Measurements from ENCODE around the gene ODAD4.
A peak's percentile ranks its signal among the peaks of the same experiment; 100 is the strongest.

Gene ODAD4

DNA sequence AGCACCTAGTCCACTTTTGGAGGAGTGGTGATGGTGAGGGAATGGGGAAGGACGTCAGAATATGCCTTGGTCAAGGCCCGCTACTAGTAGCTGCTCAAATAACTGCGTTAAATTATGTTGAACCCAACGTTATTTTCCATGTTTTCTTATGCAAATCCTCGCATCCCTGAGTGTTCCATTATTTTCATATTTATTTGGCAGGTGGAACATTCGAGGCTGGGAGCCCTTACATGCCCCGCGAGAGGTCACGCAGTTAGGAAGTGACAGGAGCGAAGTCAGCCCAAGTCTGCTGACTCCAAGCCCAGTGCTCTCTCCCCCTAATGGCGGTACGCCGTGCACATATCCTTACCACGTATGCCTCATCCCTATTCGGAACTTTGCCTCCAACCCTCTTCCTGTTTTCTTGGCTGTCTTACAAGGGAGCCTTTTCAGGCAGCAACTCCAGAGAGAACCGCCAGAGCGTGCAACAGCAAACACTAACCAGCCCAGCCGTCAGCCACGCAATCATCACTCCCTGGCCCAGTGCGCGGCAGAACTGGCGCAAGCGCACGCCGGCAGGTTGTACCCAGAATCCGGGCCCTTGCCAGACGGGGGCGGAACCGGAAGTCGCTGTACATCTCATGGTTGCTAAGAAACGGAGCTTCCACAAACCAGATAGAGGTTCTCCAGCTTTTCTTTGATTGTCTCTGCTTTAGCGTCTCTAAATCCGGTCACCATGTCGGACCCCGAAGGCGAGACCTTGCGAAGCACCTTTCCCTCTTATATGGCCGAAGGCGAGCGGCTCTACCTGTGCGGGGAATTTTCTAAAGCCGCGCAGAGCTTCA, at the start of gene ODAD4:
TSS of gene ODAD4 (plus strand) at position 609 of the 824 bp plus-strand sequence. CDS start at position 716, 107 bp downstream.
- DNase-seq (ENCODE audit: low read depth in 1 of 2, low spot score in 1 of 2), result peak; percentile 89 to 92

DNA sequence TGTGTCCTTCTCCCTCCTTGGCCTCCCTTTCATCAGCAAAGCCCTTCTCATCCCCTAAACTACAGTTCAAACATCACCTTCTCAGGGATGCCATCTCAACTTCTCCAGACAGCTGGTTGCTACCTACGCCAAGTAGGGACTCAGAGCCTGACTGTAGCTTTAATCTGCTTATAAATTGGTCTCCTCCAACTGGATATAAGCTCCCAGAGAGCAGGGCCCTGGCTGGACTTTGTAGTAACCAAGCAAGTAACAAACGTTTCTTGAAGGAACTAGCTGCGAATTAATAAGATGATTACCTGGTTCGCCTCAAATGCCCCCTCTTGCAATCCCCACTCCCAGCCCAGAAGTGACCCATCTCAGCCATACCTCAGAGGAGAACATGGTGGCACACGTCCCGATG, 47.7 kb upstream of the ODAD4 start:
- DNase-seq (ENCODE audit: low read depth in 1 of 2, low spot score in 1 of 2), result no peak

DNA sequence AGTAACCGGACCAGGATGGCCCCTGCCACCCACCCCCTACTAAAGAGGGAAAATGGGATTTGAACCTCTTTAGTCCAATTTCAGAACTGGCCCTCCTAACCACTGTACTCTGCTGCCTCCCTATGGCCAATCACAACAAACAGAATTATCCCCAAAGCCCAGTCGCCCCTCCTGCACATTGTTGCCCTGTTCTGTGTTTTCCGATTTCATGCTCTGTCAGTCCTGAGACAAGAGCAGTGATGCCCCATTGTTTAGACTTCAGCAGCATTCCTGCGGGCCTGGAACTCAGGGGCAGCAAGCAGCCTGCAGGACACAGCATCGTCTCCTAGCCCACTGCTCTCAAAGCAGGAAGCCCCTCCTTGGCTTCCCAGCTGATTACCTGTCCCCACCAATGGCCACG, 44.7 kb upstream of the ODAD4 start:
- DNase-seq (ENCODE audit: low read depth in 1 of 2, low spot score in 1 of 2), result no peak

- no peak for DNase-seq (ENCODE audit: low read depth in 1 of 2, low spot score in 1 of 2)
These were observed 42.0 kb upstream of the ODAD4 start for GRCh38 chr17:41888332-41888965.

- DNase-seq (ENCODE audit: low read depth in 1 of 2, low spot score in 1 of 2), result no peak
These were observed 39.0 kb upstream of the ODAD4 start for GRCh38 chr17:41891135-41892020.

DNA sequence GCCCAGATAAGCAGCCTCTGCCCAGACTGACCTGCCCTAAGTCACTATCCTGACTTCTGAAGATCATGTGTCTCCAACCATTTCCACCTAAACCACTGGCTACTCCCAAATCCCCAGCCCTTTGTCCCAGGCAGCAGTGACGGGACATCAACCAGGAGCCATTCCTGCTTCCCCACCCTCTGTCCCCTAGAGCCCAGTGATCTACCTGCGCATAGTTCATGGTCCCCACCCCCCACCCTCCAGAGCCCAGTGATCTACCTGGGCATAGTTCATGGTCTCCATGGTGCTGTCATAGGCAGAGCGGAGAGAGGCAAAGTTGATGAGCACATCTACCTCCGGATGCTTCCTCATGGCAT, 38.4 kb upstream of the ODAD4 start:
- no peak for DNase-seq (ENCODE audit: low read depth in 1 of 2, low spot score in 1 of 2)

DNA sequence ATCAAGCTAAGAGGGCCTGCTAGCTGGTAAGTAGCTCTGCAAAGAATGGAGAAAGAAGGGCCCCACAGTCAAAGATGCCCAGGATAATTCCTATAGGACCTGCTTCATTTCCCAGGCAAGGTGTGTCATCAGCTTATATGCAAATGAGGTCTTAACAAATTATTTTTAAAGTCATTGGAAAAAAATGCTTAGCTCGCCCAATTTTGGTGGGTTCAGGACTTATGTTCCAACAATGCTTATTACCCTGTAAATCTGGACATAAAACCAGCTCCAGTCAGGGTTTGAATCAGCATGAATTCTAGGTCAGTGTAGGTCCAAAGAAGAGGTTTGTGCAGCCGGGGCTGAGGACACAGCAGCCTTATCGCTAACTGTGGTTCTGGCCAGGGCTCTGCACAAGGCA, 37.0 kb upstream of the ODAD4 start:
- no peak for DNase-seq (ENCODE audit: low read depth in 1 of 2, low spot score in 1 of 2)

DNA sequence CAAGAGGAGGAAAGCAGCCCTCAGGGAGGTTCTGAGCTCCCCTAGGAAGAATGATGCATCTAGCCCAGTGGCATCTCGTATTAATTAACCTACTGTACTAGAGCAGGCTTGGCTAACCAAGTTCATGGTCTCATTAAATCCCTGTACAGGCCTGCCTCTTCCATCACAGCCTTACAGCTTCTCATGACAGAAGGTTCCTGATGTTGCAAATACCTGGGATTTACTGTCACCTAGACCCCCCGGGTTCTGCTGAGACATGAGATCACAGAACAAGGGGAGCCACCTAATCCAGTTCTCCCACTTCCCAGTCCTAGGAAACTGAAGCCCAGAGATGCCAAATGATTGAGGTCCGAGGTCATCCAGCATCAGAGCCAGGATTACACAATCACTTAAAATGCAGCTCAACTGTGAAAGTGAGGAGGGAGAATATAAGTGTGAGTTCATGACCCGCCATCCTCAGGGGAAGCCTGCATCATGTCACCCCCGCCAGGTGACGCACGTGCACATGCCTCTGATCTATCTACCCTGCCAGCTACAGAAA, 35.6 kb upstream of the ODAD4 start:
- DNase-seq (ENCODE audit: low read depth in 1 of 2, low spot score in 1 of 2), result no peak

DNA sequence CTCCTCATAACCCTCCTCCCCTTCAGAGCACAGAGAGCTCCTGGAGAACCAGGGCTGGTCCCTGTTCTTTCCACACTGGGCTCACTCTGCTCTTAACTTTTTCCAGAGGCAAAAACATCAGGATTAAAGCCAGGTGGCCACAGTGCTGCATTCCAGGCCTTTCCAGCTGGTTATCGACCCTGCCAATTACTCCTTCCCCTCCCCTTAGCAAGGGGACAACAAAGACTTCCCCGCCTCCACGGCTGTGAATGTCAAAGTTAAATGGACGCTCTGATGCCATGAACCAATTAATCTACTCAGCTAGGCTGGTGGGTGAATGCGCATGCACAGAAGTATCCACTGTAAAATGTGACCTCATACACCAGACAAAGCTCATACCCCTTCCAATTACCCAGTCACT, 34.8 kb upstream of the ODAD4 start:
- DNase-seq (ENCODE audit: low read depth in 1 of 2, low spot score in 1 of 2), result no peak

GRCh38 chr17:41896726-41897125, 33.7 kb upstream of the ODAD4 start:
- DNase-seq (ENCODE audit: low read depth in 1 of 2, low spot score in 1 of 2), result no peak

- DNase-seq (ENCODE audit: low read depth in 1 of 2, low spot score in 1 of 2), result no peak
These were observed 28.8 kb upstream of the ODAD4 start for GRCh38 chr17:41901646-41902045.

DNA sequence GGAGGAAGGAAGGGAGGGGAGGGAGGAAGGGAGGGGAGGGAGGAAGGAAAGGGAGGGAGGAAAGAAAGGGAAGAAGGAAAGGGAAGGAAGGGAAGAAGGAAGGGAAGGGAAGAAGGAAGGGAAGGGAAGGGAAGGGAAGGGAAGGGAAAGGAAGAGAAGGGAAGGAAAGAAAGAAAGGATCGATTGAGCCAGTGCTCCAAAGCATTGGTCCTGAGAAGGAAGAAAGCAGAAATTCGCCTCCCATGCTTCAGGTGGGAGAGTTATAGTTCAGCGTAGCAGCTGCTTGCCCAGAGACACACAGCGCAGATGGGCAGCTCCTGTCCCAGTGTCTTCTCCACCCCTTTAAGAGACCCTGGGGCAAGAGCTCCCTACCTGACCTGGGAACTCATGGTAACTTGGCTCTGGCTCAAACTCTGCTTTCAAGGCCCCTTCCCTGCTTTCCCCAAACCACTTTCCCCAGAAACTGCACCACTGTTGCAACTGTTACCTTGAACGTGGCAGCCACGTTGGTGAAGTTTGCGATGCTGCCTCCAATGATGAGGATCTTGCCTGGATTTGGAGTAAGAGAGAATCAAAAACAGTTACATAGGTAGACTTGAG, 26.1 kb upstream of the ODAD4 start:
- no peak for DNase-seq (ENCODE audit: low read depth in 1 of 2, low spot score in 1 of 2)

DNA sequence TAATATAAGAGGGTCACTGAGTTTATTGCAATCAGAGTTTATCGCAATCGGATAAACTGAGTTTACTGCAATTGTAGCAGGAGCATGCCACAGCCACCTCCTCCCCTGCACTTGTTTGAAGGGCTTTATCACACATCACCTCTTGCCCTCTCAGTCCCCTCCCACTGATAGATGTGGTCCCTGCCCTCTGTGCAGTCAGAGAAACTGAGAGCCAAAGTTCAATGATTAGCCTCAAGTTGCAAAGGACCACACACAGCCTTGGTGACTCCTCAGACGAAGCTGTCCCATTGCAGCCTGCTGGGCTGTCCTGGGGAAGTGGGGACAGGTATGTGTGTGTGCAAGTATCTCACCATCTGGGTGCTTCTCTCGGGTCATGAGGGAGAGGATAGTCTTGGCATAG, 25.2 kb upstream of the ODAD4 start:
- no peak for DNase-seq (ENCODE audit: low read depth in 1 of 2, low spot score in 1 of 2)

- no peak for DNase-seq (ENCODE audit: low read depth in 1 of 2, low spot score in 1 of 2)
These were observed 23.8 kb upstream of the ODAD4 start for GRCh38 chr17:41906465-41907184.

DNA sequence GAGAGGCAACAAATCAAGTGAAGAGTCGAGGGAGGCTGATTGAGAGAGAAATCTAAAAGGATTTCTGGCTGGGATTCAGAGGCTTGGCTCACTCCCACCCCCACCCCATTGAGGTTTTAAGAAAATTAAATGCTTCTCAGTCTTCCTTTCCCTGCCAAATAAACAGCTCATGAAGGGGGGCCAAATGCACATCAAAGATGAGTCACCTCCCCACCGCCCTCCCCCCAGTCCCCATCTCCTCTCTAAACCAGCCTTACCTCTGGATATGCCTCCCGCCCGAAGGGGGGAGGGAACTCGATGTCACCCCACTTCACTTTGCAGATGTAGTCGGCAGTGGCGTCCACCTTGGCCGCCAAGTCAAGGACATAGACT, 23.2 kb upstream of the ODAD4 start:
- DNase-seq (ENCODE audit: low read depth in 1 of 2, low spot score in 1 of 2), result no peak

GRCh38 chr17:41907633-41908539, 22.5 kb upstream of the ODAD4 start:
- DNase-seq (ENCODE audit: low read depth in 1 of 2, low spot score in 1 of 2), result no peak

DNA sequence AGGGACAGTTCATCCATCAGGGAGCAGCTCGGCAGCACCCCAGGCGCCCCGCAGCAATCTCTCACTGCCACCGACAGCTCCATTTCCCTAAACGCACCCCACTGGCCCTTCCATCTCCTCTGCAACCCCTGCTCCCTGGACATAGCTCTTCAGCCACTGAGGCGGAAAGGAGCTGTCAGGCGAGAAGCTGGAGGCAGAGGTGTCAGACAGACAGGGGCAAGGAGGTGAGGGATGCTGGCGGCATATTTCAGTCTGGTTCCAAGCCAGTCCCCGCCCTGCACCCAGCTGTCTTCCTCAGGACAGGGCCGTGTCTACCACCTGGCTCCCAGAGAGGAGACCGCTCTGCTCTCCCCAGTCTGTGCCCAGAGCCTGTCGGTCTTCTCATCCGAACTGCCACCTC, 21.3 kb upstream of the ODAD4 start:
- no peak for DNase-seq (ENCODE audit: low read depth in 1 of 2, low spot score in 1 of 2)

DNA sequence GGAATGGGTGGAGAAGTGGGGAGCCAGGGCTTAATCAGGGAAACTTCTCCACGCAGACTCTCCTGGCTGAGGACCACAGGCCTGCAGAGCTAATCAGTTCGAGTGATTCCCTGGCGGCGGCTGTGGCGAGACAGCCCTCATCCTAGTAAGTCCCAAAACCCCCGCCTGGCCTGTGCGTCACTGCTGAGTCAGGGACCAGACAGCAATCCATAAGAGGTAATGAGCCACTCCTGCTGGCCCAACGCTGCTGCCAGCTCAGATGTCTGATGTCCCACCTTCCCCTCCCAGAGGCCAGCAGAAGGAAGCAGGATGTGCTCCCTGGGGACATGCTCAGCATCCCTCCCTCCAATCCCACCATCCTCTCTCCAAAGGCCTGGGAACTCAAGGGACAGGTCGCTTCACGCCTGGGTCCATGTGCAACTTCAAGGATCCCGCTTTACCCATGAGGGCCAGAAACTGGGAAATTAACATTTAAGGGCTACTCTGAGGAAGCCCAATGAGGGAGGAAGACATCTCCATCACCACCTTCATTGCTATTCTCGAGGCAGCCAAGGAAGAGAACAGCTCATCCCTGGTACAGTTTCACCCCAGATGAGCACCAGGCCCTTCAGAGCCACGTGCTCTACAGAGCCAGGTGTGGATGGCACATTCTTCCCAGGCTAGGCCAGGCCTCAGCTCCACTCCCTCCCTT, 19.6 kb upstream of the ODAD4 start:
- DNase-seq (ENCODE audit: low read depth in 1 of 2, low spot score in 1 of 2), result no peak

DNA sequence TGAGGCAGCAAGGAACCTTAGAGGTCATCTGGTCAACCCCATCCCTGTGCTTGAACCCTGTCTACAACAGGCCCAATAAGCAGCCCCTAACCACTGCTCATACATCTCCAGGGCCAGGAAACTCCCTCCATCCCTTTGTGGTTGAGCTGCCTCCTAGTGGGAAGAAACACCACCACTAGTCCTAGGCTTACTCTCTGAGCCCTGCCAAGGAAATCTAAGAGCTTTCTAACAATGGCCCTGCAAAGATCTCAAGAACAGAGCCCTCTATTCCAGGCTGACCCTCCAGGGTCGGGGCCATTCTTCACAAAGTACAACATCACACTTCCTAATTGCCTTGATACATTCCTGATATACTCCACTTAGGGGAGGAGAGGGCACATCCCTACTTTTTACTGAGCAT, 17.5 kb upstream of the ODAD4 start:
- no peak for DNase-seq (ENCODE audit: low read depth in 1 of 2, low spot score in 1 of 2)

Measured in activated CD4-positive, alpha-beta T cell treated with anti-CD3 and anti-CD28 coated beads, Interleukin-2, amount 50 U/mL, for 24 hours (primary cell).